Thoracic aorta (tissue), 2 donors: ENCODE results near the gene ARHGEF26. TPM values are rescaled to one million over a fixed set of nuclear protein-coding genes. Genes with fewer than 3 reads are reported as not detected.
A peak's percentile ranks its signal among the peaks of the same experiment; 100 is the strongest.

Experiments
- ATAC-seq: fragments of 150-250 bp; one replicate; pipeline ENCODE4 v1.8.0; 2017; ENCODE audit warnings: low read depth; ENCODE audit not compliant: insufficient number of reproducible peaks, low FRiP score
- DNase-seq: peaks from one replicate; pipeline ENCODE4 v3.0.0-alpha.2; 2020; ENCODE audit warnings: low spot score
- H3K27ac ChIP-seq, 2 donors: fragments of 200-600 bp; sonication (generic); 1 replicate in 1 of 2; 2 replicates in 1 of 2; pipeline ENCODE4 v1.5.1; 2016; ENCODE audit warnings: mild to moderate bottlenecking in 2 of 2, moderate library complexity in 2 of 2
- H3K27me3 ChIP-seq: fragments of 200-600 bp; sonication (generic); replicated peaks from 2 replicates; pipeline ENCODE4 v1.6.0; 2016; ENCODE audit warnings: mild to moderate bottlenecking; ENCODE audit not compliant: insufficient read depth
- H3K36me3 ChIP-seq: fragments of 200-600 bp; sonication (generic); one replicate; pipeline ENCODE4 v1.5.1; 2016
- H3K4me1 ChIP-seq, 2 donors: fragments of 200-600 bp; sonication (generic); 1 replicate in 1 of 2; 2 replicates in 1 of 2; pipeline versions ENCODE4 v1.5.1 to v1.6.0; 2016; ENCODE audit warnings: low read depth in 2 of 2, mild to moderate bottlenecking in 1 of 2; ENCODE audit not compliant: control insufficient read depth in 1 of 2
- H3K4me3 ChIP-seq: fragments of 200-600 bp; sonication (generic); 2 replicates; pipeline ENCODE4 v1.5.1; 2016; ENCODE audit warnings: mild to moderate bottlenecking
- H3K9me3 ChIP-seq: fragments of 200-600 bp; sonication (generic); 2 replicates; pipeline ENCODE4 v1.5.1; 2016
- CTCF ChIP-seq: fragments of 200-600 bp; sonication (generic); IDR thresholded peaks from one replicate; pipeline ENCODE4 v1.5.1; 2019; ENCODE audit warnings: antibody characterized with exemption
- total RNA-seq, 2 donors: library from RNA; depleted of rRNA; stranded (reverse); fragments of >200 nt; gene quantifications; one replicate each; pipeline versions ENCODE4 v1.1.0 to v1.2.3, GENCODE V29; 2016

The ARHGEF26 gene
- total RNA-seq, 2 donors from 2014 or later = 88.0 to 96.4 TPM

GRCh38 chr3:154094051-154094450, 27.1 kb upstream of the ARHGEF26 start:
- no peaks in the 10 kb centered on the region for H3K36me3 ChIP-seq
- no peak overlapping the region for H3K27ac ChIP-seq
- H3K27me3 ChIP-seq = no peaks in the 10 kb centered on the region
- no peaks in the 10 kb centered on the region for H3K9me3 ChIP-seq
- no peak for DNase-seq
- H3K4me1 ChIP-seq = peaks cover 0 to 7% of the 10 kb centered on the region in 2 donors
- no peak for ATAC-seq
- TF ChIP-seq CTCF = no peak
- no peak overlapping the region for H3K4me3 ChIP-seq

DNA sequence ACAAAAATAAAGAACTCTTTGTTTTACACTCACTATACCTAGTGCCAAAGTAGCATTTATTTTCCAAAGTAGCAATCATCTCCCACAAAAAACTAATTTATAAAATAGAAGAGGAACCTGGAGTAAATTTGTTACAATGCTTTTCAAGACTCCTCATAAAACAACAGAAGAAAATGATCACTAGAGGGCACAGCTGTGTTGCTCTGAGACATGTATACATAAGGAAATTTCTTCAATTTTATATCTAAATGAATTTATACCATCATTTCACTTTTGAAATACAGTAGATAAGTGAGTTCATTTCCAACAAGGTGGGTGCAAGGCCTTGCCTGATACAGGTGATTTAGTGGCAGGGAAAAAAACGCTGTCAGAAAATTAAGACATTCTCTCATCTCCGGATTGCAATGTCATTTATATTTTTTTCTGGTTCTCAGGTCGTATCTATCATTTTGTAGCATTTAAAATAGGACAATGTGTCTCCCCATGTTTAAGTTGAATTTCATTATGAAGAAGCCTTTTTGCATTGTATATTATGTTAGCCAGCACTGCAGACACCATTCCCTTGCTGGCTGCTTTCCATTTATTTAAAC, 25.3 kb upstream of the ARHGEF26 start:
- no peaks in the 10 kb centered on the region for H3K36me3 ChIP-seq
- no peaks in the 10 kb centered on the region for H3K9me3 ChIP-seq
- H3K4me1 ChIP-seq = peaks cover 0 to 7% of the 10 kb centered on the region in 2 donors
- H3K27ac ChIP-seq = no peak overlapping the region
- peak; percentile 46 for TF ChIP-seq CTCF
- H3K27me3 ChIP-seq = no peaks in the 10 kb centered on the region
- ATAC-seq = no peak
- no peak overlapping the region for H3K4me3 ChIP-seq
- no peak for DNase-seq

- ATAC-seq (no peak), DNase-seq (no peak)
- Histone ChIP-seq H3K36me3 (no peaks in the 10 kb centered on the region), H3K4me3 (no peak overlapping the region), H3K27me3 (no peaks in the 10 kb centered on the region), H3K4me1 (peaks cover 0 to 7% of the 10 kb centered on the region in 2 donors), H3K9me3 (no peaks in the 10 kb centered on the region), H3K27ac (no peak overlapping the region)
- no peak for TF ChIP-seq CTCF
Observed at GRCh38 chr3:154098376-154098775, 22.8 kb upstream of the ARHGEF26 start.

DNA sequence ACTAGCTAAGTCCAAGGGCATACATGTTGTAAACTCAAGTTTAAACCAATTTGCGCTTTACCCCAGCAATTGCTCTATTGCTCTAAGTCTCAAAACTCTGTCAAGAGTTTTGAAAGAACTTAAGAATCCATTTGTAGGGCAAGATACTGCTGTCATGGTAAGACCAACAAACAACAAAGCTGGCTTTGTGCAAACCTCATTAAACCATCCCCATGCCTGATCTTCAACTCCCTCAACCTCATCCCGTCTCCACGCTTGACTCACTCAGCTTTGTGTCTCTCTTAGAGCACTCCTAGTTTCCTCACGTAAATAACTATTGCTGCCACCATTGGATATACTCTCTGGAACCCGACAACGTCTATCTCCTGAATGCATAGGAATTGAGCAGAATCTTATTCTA, 20.6 kb upstream of the ARHGEF26 start:
- no peaks in the 10 kb centered on the region for H3K9me3 ChIP-seq
- DNase-seq = no peak
- TF ChIP-seq CTCF = no peak

DNA sequence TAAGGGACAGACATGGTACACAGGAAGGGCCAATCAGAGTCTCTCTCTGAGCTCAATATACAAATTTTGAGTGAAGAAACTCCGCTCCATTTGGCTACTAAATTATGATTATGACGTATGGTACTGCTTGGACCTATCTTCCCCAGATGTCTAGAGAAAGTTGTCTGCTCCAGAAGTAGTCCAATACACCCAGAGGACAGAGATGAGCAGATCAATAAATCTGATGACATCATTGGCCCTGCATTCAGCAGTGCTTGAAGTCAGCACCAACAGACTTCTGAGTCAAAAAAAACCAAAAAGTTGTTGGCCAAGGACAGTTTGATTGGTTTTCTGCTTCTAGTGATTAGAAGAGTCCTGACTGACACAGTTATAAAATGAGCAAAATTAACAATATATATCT, 19.9 kb upstream of the ARHGEF26 start:
- no peak overlapping the region for H3K27ac ChIP-seq

More for the DNA sequence above, 20.6 kb upstream of the ARHGEF26 start:
- no peak for ATAC-seq
- H3K27ac ChIP-seq = no peak overlapping the region
- no peaks in the 10 kb centered on the region for H3K36me3 ChIP-seq
- H3K4me1 ChIP-seq = peaks cover 0 to 7% of the 10 kb centered on the region in 2 donors
- no peaks in the 10 kb centered on the region for H3K27me3 ChIP-seq
- H3K4me3 ChIP-seq = no peak overlapping the region

More for the DNA sequence above, 19.9 kb upstream of the ARHGEF26 start:
- ATAC-seq (no peak), DNase-seq (no peak)
- H3K9me3 ChIP-seq = no peaks in the 10 kb centered on the region
- H3K36me3 ChIP-seq = no peaks in the 10 kb centered on the region
- H3K4me1 ChIP-seq = peaks cover 0 to 7% of the 10 kb centered on the region in 2 donors
- no peaks in the 10 kb centered on the region for H3K27me3 ChIP-seq
- TF ChIP-seq CTCF = no peak
- no peak overlapping the region for H3K4me3 ChIP-seq
